Measurements from ENCODE around the gene TIGD3.

- TF ChIP-seq CTCF (IDR thresholded peaks at IDR 0.05; ENCODE audit: low read length) (no peak), EZH2 (optimal IDR thresholded peaks at IDR 0.05; ENCODE audit: low read depth, low read length) (no peak)
These were observed 643 bp downstream of the TIGD3 start for GRCh38 chr11:65355013-65355775.

All from MM.1S (cell line).